GM18907 (cell line): ENCODE data around the gene MACROH2A1.

ENCODE experiments used
- ATAC-seq: cut with Tn5 transposase; IDR thresholded peaks from one replicate; pipeline ENCODE4 v1.9.1; 2021; ENCODE audit warnings: mild to moderate bottlenecking, moderate library complexity; ENCODE audit not compliant: unreplicated experiment

MACROH2A1 gene

GRCh38 chr5:135398855-135399793, at the start of gene MACROH2A1:
TSS of gene MACROH2A1 (minus strand) at chr5:135399231. CDS start at chr5:135389093, 10,138 bp downstream.
- peak; percentile 85 for ATAC-seq

GRCh38 chr5:135448071-135448739, 49.2 kb upstream of the MACROH2A1 start:
- ATAC-seq = no peak

GRCh38 chr5:135447298-135447929, 48.4 kb upstream of the MACROH2A1 start, which contains the start of gene DCANP1:
TSS of gene DCANP1 (minus strand) at chr5:135447348. CDS start at chr5:135447108, 240 bp downstream.
- no peak for ATAC-seq

- ATAC-seq = no peak
These were observed 47.6 kb upstream of the MACROH2A1 start for GRCh38 chr5:135446615-135447014.

- ATAC-seq = no peak
These were observed 47.2 kb upstream of the MACROH2A1 start for GRCh38 chr5:135446206-135446605.

GRCh38 chr5:135445306-135445985, 46.4 kb upstream of the MACROH2A1 start:
- no peak for ATAC-seq

GRCh38 chr5:135444881-135445280, 45.9 kb upstream of the MACROH2A1 start:
- no peak for ATAC-seq

GRCh38 chr5:135444360-135444759, 45.3 kb upstream of the MACROH2A1 start:
- no peak for ATAC-seq

GRCh38 chr5:135443161-135443960, 44.3 kb upstream of the MACROH2A1 start:
- ATAC-seq = no peak

- no peak for ATAC-seq
These were observed 43.6 kb upstream of the MACROH2A1 start for GRCh38 chr5:135442431-135443160.

GRCh38 chr5:135441919-135442318, 42.9 kb upstream of the MACROH2A1 start:
- ATAC-seq = no peak

GRCh38 chr5:135441350-135441831, 42.4 kb upstream of the MACROH2A1 start:
- ATAC-seq = no peak

GRCh38 chr5:135440916-135441315, 41.9 kb upstream of the MACROH2A1 start:
- ATAC-seq = no peak

- ATAC-seq = no peak
These were observed 40.5 kb upstream of the MACROH2A1 start for GRCh38 chr5:135439231-135440205.

GRCh38 chr5:135438636-135439221, 39.7 kb upstream of the MACROH2A1 start:
- ATAC-seq = no peak

- no peak for ATAC-seq
These were observed 38.9 kb upstream of the MACROH2A1 start for GRCh38 chr5:135437796-135438560.

- ATAC-seq = no peak
These were observed 38.4 kb upstream of the MACROH2A1 start for GRCh38 chr5:135437422-135437795.
